Neural cell (in vitro differentiated cells): Measurements from ENCODE around the gene CYP11A1.

Source experiments
- CTCF ChIP-seq: fragments of 450-650 bp; IDR thresholded peaks from 2 replicates; pipeline ENCODE4 v1.5.1; 2014; ENCODE audit warnings: antibody characterized with exemption, mild to moderate bottlenecking, moderate library complexity; ENCODE audit not compliant: poor library complexity, severe bottlenecking
- EP300 ChIP-seq: fragments of 450-650 bp; conservative IDR thresholded peaks from 2 replicates; pipeline ENCODE4 v1.6.1; 2014; ENCODE audit warnings: antibody characterized with exemption, mild to moderate bottlenecking, moderate library complexity; ENCODE audit not compliant: poor library complexity, severe bottlenecking
- EZH2 ChIP-seq: fragments of 200-600, 300-800 bp; shearing (Covaris generic), sonication (generic); IDR thresholded peaks from 2 replicates; pipeline ENCODE4 v1.6.1; 2014; ENCODE audit warnings: antibody characterized with exemption, low read length, borderline replicate concordance, mild to moderate bottlenecking; ENCODE audit not compliant: insufficient read depth, poor library complexity, severe bottlenecking
- POLR2AphosphoS5 ChIP-seq: IDR thresholded peaks from 2 replicates; pipeline ENCODE4 v1.6.1; 2012
- RAD21 ChIP-seq: fragments of 450-650 bp; conservative IDR thresholded peaks from 2 replicates; pipeline ENCODE4 v1.6.1; 2014; ENCODE audit warnings: antibody characterized with exemption, mild to moderate bottlenecking, moderate library complexity
- REST ChIP-seq: IDR thresholded peaks from 2 replicates; pipeline ENCODE4 v1.6.1; 2012; ENCODE audit warnings: borderline replicate concordance
- SMC3 ChIP-seq: fragments of 450-650 bp; conservative IDR thresholded peaks from 2 replicates; pipeline ENCODE4 v1.6.1; 2014; ENCODE audit warnings: antibody characterized with exemption, mild to moderate bottlenecking, moderate library complexity; ENCODE audit not compliant: poor library complexity
- TAF1 ChIP-seq: IDR thresholded peaks from 2 replicates; pipeline ENCODE4 v1.6.1; 2012; ENCODE audit warnings: low read depth

- no peak for TF ChIP-seq CTCF
- TF ChIP-seq RAD21: no peak
- TF ChIP-seq POLR2AphosphoS5: no peak
- TF ChIP-seq SMC3: no peak
- no peak for TF ChIP-seq TAF1
- TF ChIP-seq REST: no peak
- TF ChIP-seq EP300: no peak
- no peak for TF ChIP-seq EZH2
Measured at GRCh38 chr15:74335396-74335795, 32.0 kb downstream of the CYP11A1 start.
